GM19452 (cell line): ENCODE results near the gene SLC46A2.

Experiments used
- ATAC-seq: cut with Tn5 transposase; IDR thresholded peaks from one replicate; pipeline ENCODE4 v1.9.1; 2021; ENCODE audit not compliant: unreplicated experiment

Gene SLC46A2

GRCh38 chr9:112831969-112832368 is 58.7 kb downstream of the SLC46A2 start:
- ATAC-seq, result no peak

- ATAC-seq, result no peak
Observed at GRCh38 chr9:112831281-112831851, 59.3 kb downstream of the SLC46A2 start.
